Measurements from ENCODE around the gene MPHOSPH10. TPM values are rescaled to one million over a fixed set of nuclear protein-coding genes. Genes with fewer than 3 reads are reported as not detected.

Gene MPHOSPH10
- polyA plus RNA-seq, 1 of the 3 experiments (the other 2 are of a cell fraction): 8.7 TPM

DNA sequence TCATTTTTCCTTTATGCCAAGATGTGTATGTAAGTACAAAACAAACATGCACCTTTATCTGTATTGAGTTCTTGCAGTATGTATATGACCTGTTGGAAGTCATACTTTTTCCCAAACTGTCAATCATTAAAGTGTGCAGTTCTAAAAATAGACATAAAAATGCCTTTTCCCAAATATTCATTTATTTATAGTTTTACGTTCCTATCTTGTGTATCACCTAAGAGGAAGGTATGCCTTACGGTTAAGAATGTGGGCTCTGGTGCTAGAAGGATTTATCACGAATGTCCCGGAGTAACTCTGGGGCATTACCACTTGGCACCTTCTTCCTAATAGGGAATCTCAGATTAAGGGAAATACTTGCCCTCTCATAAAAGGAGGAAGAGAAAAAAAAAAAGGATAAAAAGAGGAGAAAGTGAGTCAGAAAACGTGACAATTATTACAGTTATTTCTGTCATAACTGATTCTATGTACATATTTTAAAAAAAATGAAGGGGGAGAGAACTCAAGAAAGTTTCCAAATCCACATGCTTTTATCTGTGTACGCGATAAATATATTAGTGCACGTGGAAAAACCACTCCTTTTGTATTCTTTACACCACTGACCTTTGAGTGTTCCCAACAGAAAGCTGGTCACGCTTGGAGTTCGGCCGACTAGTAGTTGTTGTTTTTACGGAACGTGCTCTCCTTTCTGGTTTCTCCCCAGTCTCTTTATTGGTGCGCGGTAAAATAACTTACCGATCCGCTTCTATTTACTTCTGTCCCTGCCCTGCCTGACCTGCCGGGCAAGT, 1.1 kb upstream of the MPHOSPH10 start:
- WGBS (ENCODE audit: low lambda C conversion rate): 1% methylated on average over 18 of the region's 18 CpGs
- H3K79me2 ChIP-seq (ENCODE audit: insufficient read depth): peaks cover 70% of the 10 kb centered on the region

DNA sequence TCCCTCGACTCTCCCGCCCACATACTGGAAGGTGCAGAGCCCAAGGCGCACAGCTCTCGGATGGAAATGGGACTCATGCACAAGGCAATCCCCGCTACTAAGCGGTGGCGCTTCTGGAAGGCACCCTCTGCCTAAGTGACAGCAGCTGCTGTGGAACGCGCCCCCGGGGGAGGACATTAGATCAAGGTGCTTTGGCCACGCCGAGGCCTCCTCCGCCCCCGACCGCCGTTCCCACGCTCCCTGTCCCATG, 607 bp upstream of the MPHOSPH10 start:
- H3K9me3 ChIP-seq: no peaks in the 10 kb centered on the region
- no peaks in the 10 kb centered on the region for H3K27me3 ChIP-seq (ENCODE audit: insufficient read depth)
- WGBS (ENCODE audit: low lambda C conversion rate): 0% methylated on average over 4 of the region's 17 CpGs
- peak overlapping the region; percentile 90 for H2AFZ ChIP-seq (ENCODE audit: low read depth)
- H3K79me2 ChIP-seq (ENCODE audit: insufficient read depth): peaks cover 72% of the 10 kb centered on the region
- CTCF ChIA-PET: interaction anchor here (0.8 to 1.5 kb wide), 6 partner anchors 19 to 734 kb away, joined by 3 to 4 read pairs (median 3); no protein-coding TSS in a partner anchor
- H3K27ac ChIP-seq (ENCODE audit: low read depth in 2 of 2, low read length in 1 of 2): peak overlapping the region; percentile 85 to 93
- peaks cover 24 to 29% of the 10 kb centered on the region in 2 experiments for H3K36me3 ChIP-seq (replicated peaks in 1 of 2; ENCODE audit: control insufficient read depth in 1 of 2, insufficient read depth in 2 of 2, low read length in 1 of 2)
- POLR2A ChIA-PET: interaction anchor here (1.2 to 1.4 kb wide), 2 partner anchors 8 to 61 kb away, joined by 4 to 6 read pairs; partner anchors contain the start of gene NAGK
- peak overlapping the region; percentile 90 to 99 for H3K4me3 ChIP-seq (ENCODE audit: low read depth in 2 of 2, low read length in 1 of 2)
- H3K4me2 ChIP-seq: peak overlapping the region; percentile 88
- peak overlapping the region; percentile 75 for H3K9ac ChIP-seq
- peaks cover 13% of the 10 kb centered on the region for H3F3A ChIP-seq (replicated peaks; ENCODE audit: insufficient read depth)
- peaks cover 4 to 11% of the 10 kb centered on the region in 2 experiments; a peak in 2 of 4 replicates for H3K4me1 ChIP-seq (ENCODE audit: control insufficient read depth in 1 of 2, insufficient read depth in 2 of 2, low read depth in 1 of 2, low read length in 1 of 2)
- no peak for DNase-seq
- H3K9me2 ChIP-seq: no peaks in the 10 kb centered on the region
- peaks cover 6% of the 10 kb centered on the region for H4K20me1 ChIP-seq (ENCODE audit: insufficient read depth)
- peak; percentile 59; the same call in 1 of the 2 replicates for TF ChIP-seq MXI1 (IDR thresholded peaks at IDR 0.05; ENCODE audit: low read depth, low read length)
- no peak for TF ChIP-seq TAF1 (IDR thresholded peaks at IDR 0.05; ENCODE audit: borderline replicate concordance, low read depth, low read length)
- no peak; the same call in 1 of the 2 replicates for TF ChIP-seq SIN3A (IDR thresholded peaks at IDR 0.05; ENCODE audit: borderline replicate concordance, low read depth, low read length)
- TF ChIP-seq, protein P1, sequence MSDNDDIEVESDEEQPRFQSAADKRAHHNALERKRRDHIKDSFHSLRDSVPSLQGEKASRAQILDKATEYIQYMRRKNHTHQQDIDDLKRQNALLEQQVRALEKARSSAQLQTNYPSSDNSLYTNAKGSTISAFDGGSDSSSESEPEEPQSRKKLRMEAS (IDR thresholded peaks at IDR 0.05; ENCODE audit: low read depth): peak; percentile 52; the same call in 1 of the 2 replicates
- TF ChIP-seq YY1 (IDR thresholded peaks at IDR 0.05; ENCODE audit: low read depth): no peak
- TF ChIP-seq, protein P2, sequence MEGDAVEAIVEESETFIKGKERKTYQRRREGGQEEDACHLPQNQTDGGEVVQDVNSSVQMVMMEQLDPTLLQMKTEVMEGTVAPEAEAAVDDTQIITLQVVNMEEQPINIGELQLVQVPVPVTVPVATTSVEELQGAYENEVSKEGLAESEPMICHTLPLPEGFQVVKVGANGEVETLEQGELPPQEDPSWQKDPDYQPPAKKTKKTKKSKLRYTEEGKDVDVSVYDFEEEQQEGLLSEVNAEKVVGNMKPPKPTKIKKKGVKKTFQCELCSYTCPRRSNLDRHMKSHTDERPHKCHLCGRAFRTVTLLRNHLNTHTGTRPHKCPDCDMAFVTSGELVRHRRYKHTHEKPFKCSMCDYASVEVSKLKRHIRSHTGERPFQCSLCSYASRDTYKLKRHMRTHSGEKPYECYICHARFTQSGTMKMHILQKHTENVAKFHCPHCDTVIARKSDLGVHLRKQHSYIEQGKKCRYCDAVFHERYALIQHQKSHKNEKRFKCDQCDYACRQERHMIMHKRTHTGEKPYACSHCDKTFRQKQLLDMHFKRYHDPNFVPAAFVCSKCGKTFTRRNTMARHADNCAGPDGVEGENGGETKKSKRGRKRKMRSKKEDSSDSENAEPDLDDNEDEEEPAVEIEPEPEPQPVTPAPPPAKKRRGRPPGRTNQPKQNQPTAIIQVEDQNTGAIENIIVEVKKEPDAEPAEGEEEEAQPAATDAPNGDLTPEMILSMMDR (IDR thresholded peaks at IDR 0.05): no peak
- TF ChIP-seq RCOR1 (IDR thresholded peaks at IDR 0.05; ENCODE audit: low read length): no peak

More for the DNA sequence above, 1.1 kb upstream of the MPHOSPH10 start:
- H3K9me3 ChIP-seq: no peaks in the 10 kb centered on the region
- H3K4me3 ChIP-seq (ENCODE audit: low read depth in 2 of 2, low read length in 1 of 2): peak overlapping the region; percentile 90 to 99
- H2AFZ ChIP-seq (ENCODE audit: low read depth): peak overlapping the region; percentile 90
- H3F3A ChIP-seq (replicated peaks; ENCODE audit: insufficient read depth): peaks cover 13% of the 10 kb centered on the region
- peak overlapping the region; percentile 88 for H3K4me2 ChIP-seq
- TF ChIP-seq FOSL2 (IDR thresholded peaks at IDR 0.05; ENCODE audit: borderline replicate concordance, low read depth) (no peak), FOXM1 (IDR thresholded peaks at IDR 0.05; ENCODE audit: low read depth) (no peak), TCF12 (IDR thresholded peaks at IDR 0.05) (no peak), GATA2 (CRISPR knock-in tag; IDR thresholded peaks at IDR 0.05) (no peak), MEF2A (IDR thresholded peaks at IDR 0.05; ENCODE audit: borderline replicate concordance, low read depth) (0 out of 2 replicates have a peak, but pooled peaks have one; percentile 3)
- TF ChIP-seq, protein P2 (IDR thresholded peaks at IDR 0.05): no peak
- TF ChIP-seq, protein P3, sequence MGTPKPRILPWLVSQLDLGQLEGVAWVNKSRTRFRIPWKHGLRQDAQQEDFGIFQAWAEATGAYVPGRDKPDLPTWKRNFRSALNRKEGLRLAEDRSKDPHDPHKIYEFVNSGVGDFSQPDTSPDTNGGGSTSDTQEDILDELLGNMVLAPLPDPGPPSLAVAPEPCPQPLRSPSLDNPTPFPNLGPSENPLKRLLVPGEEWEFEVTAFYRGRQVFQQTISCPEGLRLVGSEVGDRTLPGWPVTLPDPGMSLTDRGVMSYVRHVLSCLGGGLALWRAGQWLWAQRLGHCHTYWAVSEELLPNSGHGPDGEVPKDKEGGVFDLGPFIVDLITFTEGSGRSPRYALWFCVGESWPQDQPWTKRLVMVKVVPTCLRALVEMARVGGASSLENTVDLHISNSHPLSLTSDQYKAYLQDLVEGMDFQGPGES (IDR thresholded peaks at IDR 0.05; ENCODE audit: low read depth, low read length): no peak
- TF ChIP-seq, protein P4, sequence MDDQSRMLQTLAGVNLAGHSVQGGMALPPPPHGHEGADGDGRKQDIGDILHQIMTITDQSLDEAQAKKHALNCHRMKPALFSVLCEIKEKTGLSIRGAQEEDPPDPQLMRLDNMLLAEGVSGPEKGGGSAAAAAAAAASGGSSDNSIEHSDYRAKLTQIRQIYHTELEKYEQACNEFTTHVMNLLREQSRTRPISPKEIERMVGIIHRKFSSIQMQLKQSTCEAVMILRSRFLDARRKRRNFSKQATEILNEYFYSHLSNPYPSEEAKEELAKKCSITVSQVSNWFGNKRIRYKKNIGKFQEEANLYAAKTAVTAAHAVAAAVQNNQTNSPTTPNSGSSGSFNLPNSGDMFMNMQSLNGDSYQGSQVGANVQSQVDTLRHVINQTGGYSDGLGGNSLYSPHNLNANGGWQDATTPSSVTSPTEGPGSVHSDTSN (IDR thresholded peaks at IDR 0.05): no peak
- H3K9ac ChIP-seq: peak overlapping the region; percentile 75
- H3K4me1 ChIP-seq (ENCODE audit: control insufficient read depth in 1 of 2, insufficient read depth in 2 of 2, low read depth in 1 of 2, low read length in 1 of 2): peaks cover 4 to 11% of the 10 kb centered on the region in 2 experiments; a peak in 2 of 4 replicates
- H3K36me3 ChIP-seq (replicated peaks in 1 of 2; ENCODE audit: control insufficient read depth in 1 of 2, insufficient read depth in 2 of 2, low read length in 1 of 2): peaks cover 19 to 24% of the 10 kb centered on the region in 2 experiments
- POLR2A ChIA-PET: interaction anchor here (1.2 to 1.4 kb wide), 2 partner anchors 7 to 61 kb away, joined by 4 to 6 read pairs; partner anchors contain the start of gene NAGK
- DNase-seq: no peak
- no peaks in the 10 kb centered on the region for H3K9me2 ChIP-seq
- CTCF ChIA-PET: interaction anchor here (0.8 to 1.5 kb wide), 6 partner anchors 19 to 733 kb away, joined by 3 to 4 read pairs (median 3); no protein-coding TSS in a partner anchor
- H4K20me1 ChIP-seq (ENCODE audit: insufficient read depth): peaks cover 6% of the 10 kb centered on the region
- H3K27me3 ChIP-seq (ENCODE audit: insufficient read depth): no peaks in the 10 kb centered on the region
- peak overlapping the region; percentile 85 to 93 for H3K27ac ChIP-seq (ENCODE audit: low read depth in 2 of 2, low read length in 1 of 2)

Data from SK-N-SH (cell line).